HG02938 (cell line): ENCODE results near the gene FAM25G.

Experiments
- ATAC-seq: cut with Tn5 transposase; IDR thresholded peaks from one replicate; pipeline ENCODE4 v1.9.1; 2021; ENCODE audit warnings: mild to moderate bottlenecking, moderate library complexity; ENCODE audit not compliant: unreplicated experiment

FAM25G gene

GRCh38 chr10:47449102-47449978, 42.2 kb downstream of the FAM25G start:
- ATAC-seq = no peak

- ATAC-seq = no peak
These were observed 43.8 kb downstream of the FAM25G start for GRCh38 chr10:47447705-47448104.

GRCh38 chr10:47447209-47447608, 44.3 kb downstream of the FAM25G start:
- no peak for ATAC-seq

GRCh38 chr10:47445720-47446119, 45.8 kb downstream of the FAM25G start:
- no peak for ATAC-seq

- ATAC-seq = no peak
These were observed 47.5 kb downstream of the FAM25G start for GRCh38 chr10:47444047-47444446.

- no peak for ATAC-seq
These were observed 48.4 kb downstream of the FAM25G start for GRCh38 chr10:47443145-47443544.

GRCh38 chr10:47442351-47442750, 49.1 kb downstream of the FAM25G start:
- no peak for ATAC-seq

GRCh38 chr10:47441938-47442337, 49.6 kb downstream of the FAM25G start:
- no peak for ATAC-seq

- ATAC-seq = no peak
These were observed 51.3 kb downstream of the FAM25G start for GRCh38 chr10:47440207-47440606.

- ATAC-seq = no peak
These were observed 52.5 kb downstream of the FAM25G start for GRCh38 chr10:47438857-47439474.
